Endothelial cell of umbilical vein (primary cell): ENCODE data around the gene PKNOX2. TPM values are rescaled to one million over a fixed set of nuclear protein-coding genes. Genes with fewer than 3 reads are reported as not detected.

ENCODE experiments used
- BruUV-seq: library from RNA; stranded (reverse); fragments of 400-500 nt; replicated peaks from 2 replicates; lab custom pipeline; 2021; lab: Mats Ljungman, UMichigan
- CTCF ChIA-PET: fragments of 300-600, 350-600 bp; sonication (Branson Sonifier 250); formaldehyde crosslinking; loops from one replicate; lab custom pipeline; 2021; ENCODE audit warnings: antibody characterized with exemption, inconsistent platforms; lab: Charles Lee
- POLR2A ChIA-PET: fragments of 300-600, 350-600 bp; sonication (Branson Sonifier 250); formaldehyde crosslinking; loops from one replicate; lab custom pipeline; 2021; ENCODE audit warnings: antibody characterized with exemption, inconsistent platforms; lab: Charles Lee
- DNase-seq: peaks from one replicate; pipeline ENCODE4 v3.0.0-alpha.2; 2011; ENCODE audit warnings: low read depth, low spot score
- FAIRE-seq: peaks from 2 replicates; lab custom pipeline; 2011; peaks lifted over from hg19 to GRCh38; lab: Jason Lieb, UNC
- H2AFZ ChIP-seq: 2 replicates; pipeline ENCODE4 v1.6.0; 2012; ENCODE audit warnings: low read depth, low read length, control low read depth, inconsistent platforms
- H3K27ac ChIP-seq: 2 replicates; pipeline ENCODE4 v1.5.1; 2011; ENCODE audit warnings: low read depth, mild to moderate bottlenecking, control low read depth, low read length, moderate library complexity; ENCODE audit not compliant: insufficient read depth
- H3K27me3 ChIP-seq, 2 experiments: 2 replicates each; pipeline versions ENCODE4 v1.6.0 to v1.6.1; 2011; ENCODE audit warnings: low read length in 2 of 2, mixed read lengths in 1 of 2; ENCODE audit not compliant: control insufficient read depth in 2 of 2, insufficient read depth in 2 of 2
- H3K36me3 ChIP-seq, 2 experiments: 2 replicates in 1 of 2; 3 replicates in 1 of 2; pipeline ENCODE4 v1.5.1; 2011; ENCODE audit warnings: low read length in 2 of 2, mild to moderate bottlenecking in 1 of 2, moderate library complexity in 1 of 2; ENCODE audit not compliant: control insufficient read depth in 2 of 2, insufficient read depth in 2 of 2; ENCODE audit errors: extremely low read depth in 1 of 2
- H3K4me1 ChIP-seq: 3 replicates; pipeline ENCODE4 v1.5.1; 2011; ENCODE audit warnings: mild to moderate bottlenecking, low read length; ENCODE audit not compliant: control insufficient read depth, insufficient read depth; ENCODE audit errors: extremely low read depth
- H3K4me2 ChIP-seq: 2 replicates; pipeline ENCODE4 v1.6.1; 2011; ENCODE audit warnings: low read length, control low read depth, mixed read lengths; ENCODE audit not compliant: insufficient read depth
- H3K4me3 ChIP-seq, 3 experiments: fragments of 200-600 bp in 1 of 3; sonication (generic), shearing (Covaris generic) in 1 of 3; replicated peaks in 1 of 3; 2 replicates each; pipeline ENCODE4 v1.5.1; 2011 to 2016; ENCODE audit warnings: control low read depth in 3 of 3, low read length in 3 of 3, mild to moderate bottlenecking in 2 of 3, inconsistent platforms in 1 of 3, low read depth in 1 of 3, moderate library complexity in 1 of 3; ENCODE audit not compliant: insufficient read depth in 1 of 3
- H3K79me2 ChIP-seq: 2 replicates; pipeline ENCODE4 v1.6.0; 2012; ENCODE audit warnings: low read length, inconsistent platforms; ENCODE audit not compliant: control insufficient read depth, insufficient read depth
- H3K9ac ChIP-seq: replicated peaks from 2 replicates; pipeline ENCODE3; 2011; ENCODE audit warnings: low read length, control low read depth; ENCODE audit not compliant: insufficient read depth; ENCODE audit errors: extremely low read depth
- H3K9me1 ChIP-seq: replicated peaks from 3 replicates; pipeline ENCODE4 v1.6.0; 2011; ENCODE audit warnings: mild to moderate bottlenecking, low read length; ENCODE audit not compliant: control insufficient read depth, insufficient read depth; ENCODE audit errors: extremely low read depth
- H3K9me3 ChIP-seq: replicated peaks from 2 replicates; pipeline ENCODE4 v1.5.1; 2012; ENCODE audit warnings: low read length, inconsistent platforms; ENCODE audit not compliant: control insufficient read depth, insufficient read depth
- H4K20me1 ChIP-seq: replicated peaks from 2 replicates; pipeline ENCODE3; 2011; ENCODE audit warnings: mild to moderate bottlenecking, low read length; ENCODE audit not compliant: control insufficient read depth, insufficient read depth; ENCODE audit errors: extremely low read depth
- CTCF ChIP-seq, 2 donors: IDR thresholded peaks; 1 replicate in 1 of 2; 2 replicates in 1 of 2; pipeline ENCODE4 v1.5.1; 2011; ENCODE audit warnings: low read length in 2 of 2, mild to moderate bottlenecking in 2 of 2, moderate library complexity in 2 of 2, control low read depth in 1 of 2, inconsistent platforms in 1 of 2, low read depth in 1 of 2; ENCODE audit not compliant: insufficient read depth in 1 of 2; ENCODE audit errors: extremely low read depth in 1 of 2
- EZH2 ChIP-seq: IDR thresholded peaks from 2 replicates; pipeline ENCODE4 v1.6.1; 2012; ENCODE audit warnings: borderline replicate concordance, low read depth, mild to moderate bottlenecking, moderate library complexity, low read length, inconsistent platforms; ENCODE audit not compliant: severe bottlenecking
- FOS ChIP-seq: IDR thresholded peaks from 2 replicates; pipeline ENCODE4 v1.6.1; 2011; ENCODE audit warnings: mild to moderate bottlenecking, low read length, moderate library complexity, borderline replicate concordance; ENCODE audit not compliant: insufficient read depth
- GATA2 ChIP-seq: IDR thresholded peaks from 2 replicates; pipeline ENCODE4 v1.7.0; 2011; ENCODE audit warnings: low read depth, mild to moderate bottlenecking, moderate library complexity, mixed read lengths, low read length; ENCODE audit not compliant: insufficient read length, insufficient read depth
- JUN ChIP-seq: IDR thresholded peaks from 2 replicates; pipeline ENCODE4 v1.6.1; 2011; ENCODE audit warnings: borderline replicate concordance, low read depth; ENCODE audit not compliant: insufficient read length, insufficient read depth
- MAX ChIP-seq: IDR thresholded peaks from 2 replicates; pipeline ENCODE4 v1.6.1; 2011; ENCODE audit not compliant: insufficient read depth, insufficient read length
- MYC ChIP-seq: IDR thresholded peaks from one replicate; pipeline ENCODE4 v1.6.1; 2011; ENCODE audit warnings: mild to moderate bottlenecking, low read depth, low read length
- POLR2A ChIP-seq: IDR thresholded peaks from 2 replicates; pipeline ENCODE4 v1.6.1; 2012; ENCODE audit warnings: low read depth, mild to moderate bottlenecking, control low read depth, low read length
- POLR2AphosphoS5 ChIP-seq: IDR thresholded peaks from 2 replicates; pipeline ENCODE4 v1.6.1; 2012; ENCODE audit warnings: low read depth, mild to moderate bottlenecking, control low read depth, low read length, moderate library complexity; ENCODE audit not compliant: insufficient read depth
- dilution Hi-C: fragments of 300-500 bp; cut with MboI; formaldehyde crosslinking; loops from one replicate; pipeline ENCODE4 v1.15.0; 2019; ENCODE audit warnings: low sequenced_read_pairs; ENCODE audit not compliant: extremely low pct_ligation_motif_present
- intact Hi-C: fragments of 100-400 bp; cut with micrococcal nuclease; formaldehyde crosslinking; loops from one replicate; pipeline ENCODE4 v1.10.0; 2022
- polyA plus RNA-seq, 4 experiments: library from polyadenylated mRNA; depleted of rRNA in 3 of 4; stranded (reverse) in 3 of 4; unstranded in 1 of 4; fragments of >200 nt; gene quantifications; 2 replicates each; pipeline versions ENCODE4 v1.2.1 to v1.2.3, GENCODE V29; 2011 to 2012; ENCODE audit warnings: missing spikeins in 1 of 4
- total RNA-seq: library from RNA; stranded (reverse); gene quantifications from 2 replicates; pipeline ENCODE4 v1.2.3, GENCODE V29; 2021

The PKNOX2 gene
- total and polyA plus RNA-seq, 2 donors (not counting 3 experiments of a cell fraction or from before 2014, with no cell fraction given) = 0.11 to 0.91 TPM

GRCh38 chr11:125360066-125360465 is 195.5 kb downstream of the PKNOX2 start:
- dilution Hi-C loops (no loop called here), intact Hi-C loops (no loop called here)
- CTCF ChIA-PET = interaction anchor here (1.0 to 1.4 kb wide), 2 partner anchors 14 to 69 kb away, joined by 3 to 4 read pairs; no protein-coding TSS in a partner anchor
- TF ChIP-seq POLR2AphosphoS5 (no peak), MAX (no peak), POLR2A (no peak), FOS (no peak), GATA2 (no peak), CTCF (IDR thresholded peaks at IDR 0.05; ENCODE audit: extremely low read depth in 1 of 2, insufficient read depth in 1 of 2, low read depth in 1 of 2, low read length in 2 of 2) (no peak), JUN (no peak), MYC (no peak), EZH2 (no peak)
- POLR2A ChIA-PET = no interaction called here
- BruUV-seq = no TSS peak
- H3K4me3 ChIP-seq = no peak overlapping the region
- no peak overlapping the region for H3K4me2 ChIP-seq
- H3K4me1 ChIP-seq = peaks cover 4% of the 10 kb centered on the region
- H3K9me3 ChIP-seq = no peaks in the 10 kb centered on the region
- no peaks in the 10 kb centered on the region for H3K9me1 ChIP-seq
- H3K36me3 ChIP-seq = no peaks in the 10 kb centered on the region
- H3K79me2 ChIP-seq = no peaks in the 10 kb centered on the region
- no peak overlapping the region for H3K27ac ChIP-seq
- FAIRE-seq (no peak), DNase-seq (no peak)
- H4K20me1 ChIP-seq = no peaks in the 10 kb centered on the region
- no peaks in the 10 kb centered on the region for H3K27me3 ChIP-seq
- H2AFZ ChIP-seq = no peak overlapping the region
- H3K9ac ChIP-seq = no peak overlapping the region
